ENCODE results near the gene PRIMA1.
A peak's percentile ranks its signal among the peaks of the same experiment; 100 is the strongest.

Gene PRIMA1

GRCh38 chr14:93794756-93795155, 6.5 kb upstream of the PRIMA1 start:
- no peak for DNase-seq (ENCODE audit: low spot score)

- DNase-seq (ENCODE audit: low spot score), result no peak
Observed at GRCh38 chr14:93793555-93794324, 5.5 kb upstream of the PRIMA1 start.

GRCh38 chr14:93792391-93792790, 4.1 kb upstream of the PRIMA1 start:
- DNase-seq (ENCODE audit: low spot score), result no peak

GRCh38 chr14:93790966-93791365, 2.7 kb upstream of the PRIMA1 start:
- DNase-seq (ENCODE audit: low spot score), result no peak

GRCh38 chr14:93789228-93790130, 1.2 kb upstream of the PRIMA1 start:
- peak; percentile 27 for DNase-seq (ENCODE audit: low spot score)

- DNase-seq (ENCODE audit: low spot score), result peak; percentile 81
Observed at GRCh38 chr14:93788543-93789227, 400 bp upstream of the PRIMA1 start.

GRCh38 chr14:93787465-93788292, 606 bp downstream of the PRIMA1 start:
- peak; percentile 29 for DNase-seq (ENCODE audit: low spot score)

- no peak for DNase-seq (ENCODE audit: low spot score)
Observed at GRCh38 chr14:93785423-93785822, 2.9 kb downstream of the PRIMA1 start.

GRCh38 chr14:93784878-93785277, 3.4 kb downstream of the PRIMA1 start:
- DNase-seq (ENCODE audit: low spot score), result no peak

- DNase-seq (ENCODE audit: low spot score), result no peak
Observed at GRCh38 chr14:93780813-93781400, 7.4 kb downstream of the PRIMA1 start.

- DNase-seq (ENCODE audit: low spot score), result no peak
Observed at GRCh38 chr14:93778856-93779629, 9.2 kb downstream of the PRIMA1 start.

GRCh38 chr14:93778453-93778852, 9.8 kb downstream of the PRIMA1 start:
- no peak for DNase-seq (ENCODE audit: low spot score)

GRCh38 chr14:93775744-93776143, 12.5 kb downstream of the PRIMA1 start:
- no peak for DNase-seq (ENCODE audit: low spot score)

- DNase-seq (ENCODE audit: low spot score), result no peak
Observed at GRCh38 chr14:93775158-93775557, 13.1 kb downstream of the PRIMA1 start.

GRCh38 chr14:93772263-93772662, 16.0 kb downstream of the PRIMA1 start:
- peak; percentile 70 for DNase-seq (ENCODE audit: low spot score)

GRCh38 chr14:93765970-93766369, 22.3 kb downstream of the PRIMA1 start:
- DNase-seq (ENCODE audit: low spot score), result no peak

GRCh38 chr14:93765155-93765554, 23.1 kb downstream of the PRIMA1 start:
- no peak for DNase-seq (ENCODE audit: low spot score)

GRCh38 chr14:93764211-93764659, 24.1 kb downstream of the PRIMA1 start:
- no peak for DNase-seq (ENCODE audit: low spot score)

GRCh38 chr14:93759719-93760307, 28.5 kb downstream of the PRIMA1 start:
- DNase-seq (ENCODE audit: low spot score), result no peak

- no peak for DNase-seq (ENCODE audit: low spot score)
Observed at GRCh38 chr14:93757206-93757605, 31.1 kb downstream of the PRIMA1 start.
